Posterior vena cava (tissue), 2 donors: Measurements from ENCODE around the gene TMEM154. TPM values are rescaled to one million over a fixed set of nuclear protein-coding genes. Genes with fewer than 3 reads are reported as not detected.

Source experiments
- DNase-seq: peaks from one replicate; pipeline ENCODE4 v3.0.0-alpha.2; 2020; ENCODE audit warnings: low spot score
- intact Hi-C, 2 donors: fragments of 100-400 bp; cut with DNase I; formaldehyde crosslinking; loops; one replicate each; pipeline versions ENCODE4 v1.14.1 to v1.14.2; 2022 to 2023
- total RNA-seq, 2 donors: library from RNA; stranded (reverse); fragmentation: NEBNext Ultra II Directional; extraction: Animal tissue kit (Norgen Biotek cat#: 25700); gene quantifications; one replicate each; pipeline ENCODE4 v1.2.1, GENCODE V29; 2021
- donor health status: DM: yes; HTN: yes; CAD: no.
- donor health status: DM: yes; HTN: yes; CAD: no.

Gene TMEM154
- total RNA-seq, 2 donors from 2014 or later: 1.5 to 4.0 TPM

DNA sequence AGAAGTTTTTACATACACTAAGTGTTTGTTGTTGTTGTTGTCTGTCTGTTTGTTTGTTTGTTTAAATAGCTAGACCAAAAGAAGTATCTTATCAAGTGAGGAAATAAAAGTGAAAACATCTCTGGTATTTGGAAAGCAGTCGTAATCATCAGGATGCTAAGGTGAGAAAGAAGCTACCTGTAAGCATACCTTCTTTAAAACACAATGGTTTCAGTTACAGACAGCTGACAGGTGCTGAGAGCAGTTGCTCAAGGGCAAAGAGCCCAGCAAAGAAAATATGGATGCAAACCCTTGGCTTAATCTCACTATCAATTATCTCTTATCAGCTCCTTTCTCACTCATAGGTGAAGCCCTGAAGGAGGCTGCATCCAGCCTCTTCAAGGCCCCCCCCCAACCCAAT, 101.1 kb downstream of the TMEM154 start:
- intact Hi-C loops: no loop called here
- no peak for DNase-seq

DNA sequence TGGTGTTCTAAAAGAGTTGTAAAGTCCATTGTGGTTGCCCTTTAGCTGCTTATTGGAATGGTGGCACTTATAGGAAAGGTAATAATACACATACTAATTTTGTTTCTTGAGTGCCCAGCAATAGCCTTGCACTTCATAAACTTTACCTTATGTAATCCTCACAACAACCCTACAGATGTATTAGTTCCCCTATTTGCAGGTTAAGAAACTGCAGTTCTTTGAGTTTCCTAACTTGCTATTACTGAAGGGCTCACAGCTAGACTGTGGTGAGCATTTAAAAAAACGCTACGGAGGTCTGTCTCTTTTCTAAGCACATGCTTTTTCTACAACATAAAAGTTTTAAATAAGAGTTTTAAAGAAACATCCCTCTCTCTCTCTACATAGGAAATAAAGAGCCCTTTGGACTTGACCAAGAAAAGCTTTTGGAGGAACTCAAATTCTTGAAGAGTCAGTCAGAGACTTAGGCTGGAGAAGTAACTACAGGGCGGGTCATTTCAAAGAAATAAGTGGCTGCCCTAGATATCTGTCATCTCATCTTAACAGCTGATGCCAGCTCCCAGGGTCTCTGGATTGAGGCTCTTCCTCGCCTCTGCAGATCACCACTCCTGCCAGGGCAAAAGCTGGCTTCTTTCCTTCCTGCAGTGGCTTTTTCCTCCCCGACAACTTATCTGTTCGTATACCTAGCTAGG, 101.9 kb downstream of the TMEM154 start:
- intact Hi-C loops: no loop called here
- DNase-seq: no peak

DNA sequence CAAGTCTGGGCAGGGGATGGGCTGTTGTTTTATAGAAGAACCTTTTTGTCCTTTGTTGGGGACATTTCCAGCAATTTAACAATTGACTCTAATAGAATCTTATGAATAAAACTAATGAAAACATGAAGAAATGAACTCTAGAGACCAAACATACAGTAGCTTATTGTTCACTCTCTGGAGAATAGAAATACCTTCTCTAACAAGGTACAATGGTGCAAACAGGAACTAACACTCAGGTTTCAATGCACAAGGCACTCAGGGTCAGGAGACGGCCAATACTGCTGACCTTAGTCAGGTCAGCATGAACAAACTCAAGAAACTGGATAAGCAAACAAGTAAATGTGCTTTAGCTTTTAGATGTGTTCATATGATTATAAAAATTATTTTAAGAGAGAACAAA, 104.3 kb downstream of the TMEM154 start:
- DNase-seq: no peak
- intact Hi-C loops: no loop called here

DNA sequence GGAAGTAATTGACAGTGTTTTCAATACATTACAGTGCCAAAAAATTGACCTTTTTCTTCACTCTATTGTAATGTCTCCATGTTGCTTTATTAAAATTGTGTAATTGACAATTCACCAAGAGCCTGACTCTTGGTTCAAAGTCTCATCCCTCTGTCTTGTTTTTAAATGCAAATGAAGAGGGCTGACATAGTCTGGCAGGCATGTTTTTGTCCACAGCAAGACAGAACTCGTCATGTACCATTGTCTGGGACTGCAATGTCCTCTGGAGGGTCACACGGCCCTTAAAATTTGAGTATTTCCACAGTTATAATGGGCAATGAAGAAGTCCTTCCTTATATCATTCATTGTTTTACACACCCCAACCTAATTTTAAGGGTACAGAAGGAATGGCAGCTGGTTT, 105.9 kb downstream of the TMEM154 start:
- intact Hi-C loops: no loop called here
- no peak for DNase-seq

DNA sequence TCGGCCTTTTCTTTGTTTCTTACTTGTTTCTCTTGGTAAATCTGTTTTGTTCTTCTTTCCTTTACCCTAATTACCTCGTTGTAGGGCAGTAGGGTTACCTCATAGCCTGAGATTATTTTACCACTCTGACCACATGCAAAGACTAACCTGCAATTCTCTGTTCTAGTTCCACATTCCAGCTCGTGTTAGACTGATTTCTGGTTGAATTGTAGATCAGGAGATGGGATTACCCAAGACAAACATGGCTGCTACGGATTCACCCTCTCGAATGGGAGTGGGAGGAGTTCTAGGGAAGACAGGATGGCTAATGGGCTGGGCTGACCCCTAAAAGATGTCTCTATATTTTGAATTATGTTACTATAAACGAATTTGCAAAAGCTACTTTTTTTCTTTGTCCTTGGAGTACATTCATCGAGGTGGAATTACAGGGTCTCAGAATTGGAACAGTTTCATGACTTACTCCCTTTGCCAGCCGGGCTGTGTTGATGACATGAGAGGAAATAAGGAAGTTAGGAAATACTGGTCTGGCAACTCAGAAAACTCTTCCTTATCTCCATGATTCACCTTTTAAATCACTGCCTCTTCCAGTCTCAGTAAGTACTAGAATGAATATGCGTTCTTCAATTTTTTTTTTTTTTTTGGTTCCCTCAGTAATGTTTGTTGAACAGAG, 107.2 kb downstream of the TMEM154 start:
- intact Hi-C loops: no loop called here
- no peak for DNase-seq

DNA sequence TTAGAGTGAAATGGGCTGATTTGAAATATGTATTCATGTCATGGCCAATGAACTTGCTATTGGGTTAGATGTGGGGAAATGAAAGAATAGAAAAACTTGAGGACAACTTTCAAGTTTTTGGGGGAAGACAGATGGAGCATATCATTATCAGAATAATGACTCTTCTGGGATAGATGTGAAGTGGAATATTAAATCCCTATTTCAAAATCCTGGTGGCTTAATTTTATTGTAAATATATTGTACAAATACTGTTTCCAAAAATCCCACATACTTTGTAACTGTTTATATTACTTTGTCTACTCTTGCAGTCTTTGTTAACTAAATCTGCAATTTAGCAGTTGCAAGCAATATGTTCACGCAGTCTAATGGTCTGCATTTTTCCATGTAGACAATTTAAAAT, 108.0 kb downstream of the TMEM154 start:
- intact Hi-C loops: no loop called here
- no peak for DNase-seq

DNA sequence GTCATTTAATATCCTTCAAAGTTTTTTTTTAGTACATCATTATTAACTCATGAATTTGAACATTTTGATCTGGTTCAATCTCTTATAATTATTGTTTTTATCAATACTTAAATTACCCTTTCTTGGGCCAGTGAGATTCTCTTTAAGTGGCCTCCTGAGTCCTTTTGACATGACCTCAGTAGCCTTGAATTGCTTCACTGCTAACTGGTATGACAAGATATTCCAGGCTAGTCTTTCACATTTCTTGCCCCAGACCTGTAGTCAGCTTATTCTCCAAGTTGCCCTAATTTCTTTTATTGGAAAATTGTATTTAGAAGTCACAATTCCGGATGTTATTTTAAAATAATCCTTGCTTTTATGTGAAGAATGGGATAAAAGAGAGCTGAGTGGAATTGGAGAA, 108.5 kb downstream of the TMEM154 start:
- no peak for DNase-seq
- intact Hi-C loops: no loop called here

Other genes with a start within 250 kb of the TMEM154 start
- gene FBXW7, start 143.9 kb downstream of the TMEM154 start, total RNA-seq: 10 to 100 TPM; 37.7 to 55.0 TPM
- gene TIGD4, start 99.7 kb upstream of the TMEM154 start, total RNA-seq: under 1 TPM; 0.37 to 0.38 TPM
- 10 to 100 TPM; 34.0 to 35.5 TPM for gene ARFIP1, start 100.0 kb upstream of the TMEM154 start, total RNA-seq